ENCODE data around the gene CBARP.

The CBARP gene

GRCh38 chr19:1249298-1249989 lies 11.6 kb upstream of the CBARP start (continued):
- TF ChIP-seq ZNF2 (tag by site-specific recombination; IDR thresholded peaks at IDR 0.05) (no peak), YY2 (tag by site-specific recombination; IDR thresholded peaks at IDR 0.05) (no peak), ZNF621 (tag by site-specific recombination; IDR thresholded peaks at IDR 0.05) (no peak), HOXA7 (CRISPR knock-in tag; IDR thresholded peaks at IDR 0.05; ENCODE audit: borderline replicate concordance) (no peak), PRDM1 (tag by site-specific recombination; IDR thresholded peaks at IDR 0.05) (peak; percentile 85), ZNF169 (tag by site-specific recombination; IDR thresholded peaks at IDR 0.05) (no peak)

GRCh38 chr19:1248786-1249297 lies 11.0 kb upstream of the CBARP start:
- H3K36me3 ChIP-seq (ENCODE audit: control insufficient read depth in 2 of 2, insufficient read depth in 1 of 2, low read length in 2 of 2): peaks cover 0 to 22% of the 10 kb centered on the region in 2 experiments; a peak in 1 of 3 replicates
- peak overlapping the region; percentile 95 for H3K27ac ChIP-seq (ENCODE audit: extremely low read depth, low read depth, low read length)
- ChIA-PET POLR2A (interaction anchor here (0.9 to 1.0 kb wide), 2 partner anchors 18 to 20 kb away, joined by 4 to 17 read pairs; partner anchors contain the start of gene CIRBP), CTCF (interaction anchor here (0.7 kb wide), 1 partner anchor 146 kb away, joined by 4 read pairs; no protein-coding TSS in a partner anchor)
- peaks cover 9% of the 10 kb centered on the region for H3K4me1 ChIP-seq (ENCODE audit: control insufficient read depth, insufficient read depth, low read length)
- H3K4me3 ChIP-seq (ENCODE audit: low read depth, low read length): peak overlapping the region; percentile 67
- no peaks in the 10 kb centered on the region for H3K9me3 ChIP-seq (ENCODE audit: control insufficient read depth, insufficient read depth, low read depth, low read length)
- peak; percentile 94 for TF ChIP-seq KLF10 (tag by site-specific recombination; IDR thresholded peaks at IDR 0.05)
- TF ChIP-seq SP3 (tag by site-specific recombination; IDR thresholded peaks at IDR 0.05): 0 out of 2 replicates have a peak, but pooled peaks have one; percentile 10
- TF ChIP-seq TCF7L2 (IDR thresholded peaks at IDR 0.05; ENCODE audit: borderline replicate concordance, low read depth, low read length): no peak
- TF ChIP-seq ZNF449 (tag by site-specific recombination; IDR thresholded peaks at IDR 0.05): peak; percentile 52; the same call in 1 of the 2 replicates
- peak; percentile 25 for TF ChIP-seq SP7 (tag by site-specific recombination; IDR thresholded peaks at IDR 0.05)
- peak; percentile 70; the same call in 1 of the 2 replicates for TF ChIP-seq ZNF423 (tag by site-specific recombination; IDR thresholded peaks at IDR 0.05)
- TF ChIP-seq KLF7 (tag by site-specific recombination; IDR thresholded peaks at IDR 0.05; ENCODE audit: borderline replicate concordance): 0 out of 2 replicates have a peak, but pooled peaks have one; percentile 45
- TF ChIP-seq ZNF692 (tag by site-specific recombination; IDR thresholded peaks at IDR 0.05): peak; percentile 4
- peak; percentile 39; the same call in 1 of the 2 replicates for TF ChIP-seq BCL11A (tag by site-specific recombination; IDR thresholded peaks at IDR 0.05; ENCODE audit: low read depth)
- peak; percentile 90 for TF ChIP-seq KLF16 (tag by site-specific recombination; IDR thresholded peaks at IDR 0.05)
- 0 out of 2 replicates have a peak, but pooled peaks have one; percentile 11 for TF ChIP-seq ZNF677 (tag by site-specific recombination; IDR thresholded peaks at IDR 0.05)
- peak; percentile 72 for TF ChIP-seq WT1 (tag by site-specific recombination; IDR thresholded peaks at IDR 0.05)
- 0 out of 2 replicates have a peak, but pooled peaks have one; percentile 5 for TF ChIP-seq ZFHX2 (tag by site-specific recombination; conservative IDR thresholded peaks at IDR 0.05)
- peak; percentile 98 for TF ChIP-seq KLF9 (tag by site-specific recombination; IDR thresholded peaks at IDR 0.05; ENCODE audit: low read depth)
- peak; percentile 41 for TF ChIP-seq ZNF398 (tag by site-specific recombination; IDR thresholded peaks at IDR 0.05)
- no peak for TF ChIP-seq ZNF280C (tag by site-specific recombination; IDR thresholded peaks at IDR 0.05)
- TF ChIP-seq CTCF (tag by site-specific recombination; IDR thresholded peaks at IDR 0.05): peak; percentile 66
- TF ChIP-seq ZSCAN23 (tag by site-specific recombination; IDR thresholded peaks at IDR 0.05): 0 out of 2 replicates have a peak, but pooled peaks have one; percentile 30
- peak; percentile 76 for TF ChIP-seq GLIS2 (tag by site-specific recombination; IDR thresholded peaks at IDR 0.05)
- TF ChIP-seq ZEB2 (tag by site-specific recombination; IDR thresholded peaks at IDR 0.05): peak; percentile 79

Measured in HEK293 (cell line).